HL-60 (cell line): ENCODE measurements around the gene IRGQ.

Experiments used
- DNase-seq, 2 experiments: peaks; one replicate each; pipeline ENCODE4 v3.0.0-alpha.2; 2010 to 2020; ENCODE audit warnings: low read depth in 1 of 2, low spot score in 1 of 2
- H3K27ac ChIP-seq: fragments of 250-450 bp; sonication (Bioruptor Pico); replicated peaks from 2 replicates; pipeline ENCODE4 v1.5.1; 2020; ENCODE audit warnings: mild to moderate bottlenecking, moderate library complexity
- H3K27me3 ChIP-seq: fragments of 250-450 bp; sonication (Bioruptor Pico); 2 replicates; pipeline ENCODE4 v1.5.1; 2021; ENCODE audit warnings: mild to moderate bottlenecking, moderate library complexity; ENCODE audit not compliant: insufficient read depth, poor library complexity, severe bottlenecking
- H3K4me3 ChIP-seq: replicated peaks from 2 replicates; pipeline ENCODE4 v1.5.1; 2011; ENCODE audit warnings: mild to moderate bottlenecking, control low read depth, low read length; ENCODE audit not compliant: insufficient read depth
- GABPA ChIP-seq: IDR thresholded peaks from 2 replicates; pipeline ENCODE4 v1.6.1; 2012; ENCODE audit warnings: low read depth
- POLR2AphosphoS5 ChIP-seq: IDR thresholded peaks from 2 replicates; pipeline ENCODE4 v1.6.1; 2012; ENCODE audit warnings: low read depth
- SPI1 ChIP-seq: IDR thresholded peaks from 2 replicates; pipeline ENCODE4 v1.6.1; 2012; ENCODE audit warnings: low read depth, mild to moderate bottlenecking, borderline replicate concordance
- TF ChIP-seq, protein P1 (sequence below): IDR thresholded peaks from 2 replicates; pipeline ENCODE4 v1.6.1; 2012; ENCODE audit warnings: low read depth; ENCODE audit not compliant: insufficient replicate concordance
- TF ChIP-seq, protein P2 (sequence below): IDR thresholded peaks from one replicate; pipeline ENCODE4 v1.5.1; 2011; ENCODE audit warnings: low read length, control low read depth, inconsistent platforms; ENCODE audit not compliant: insufficient read depth

Gene IRGQ

DNA sequence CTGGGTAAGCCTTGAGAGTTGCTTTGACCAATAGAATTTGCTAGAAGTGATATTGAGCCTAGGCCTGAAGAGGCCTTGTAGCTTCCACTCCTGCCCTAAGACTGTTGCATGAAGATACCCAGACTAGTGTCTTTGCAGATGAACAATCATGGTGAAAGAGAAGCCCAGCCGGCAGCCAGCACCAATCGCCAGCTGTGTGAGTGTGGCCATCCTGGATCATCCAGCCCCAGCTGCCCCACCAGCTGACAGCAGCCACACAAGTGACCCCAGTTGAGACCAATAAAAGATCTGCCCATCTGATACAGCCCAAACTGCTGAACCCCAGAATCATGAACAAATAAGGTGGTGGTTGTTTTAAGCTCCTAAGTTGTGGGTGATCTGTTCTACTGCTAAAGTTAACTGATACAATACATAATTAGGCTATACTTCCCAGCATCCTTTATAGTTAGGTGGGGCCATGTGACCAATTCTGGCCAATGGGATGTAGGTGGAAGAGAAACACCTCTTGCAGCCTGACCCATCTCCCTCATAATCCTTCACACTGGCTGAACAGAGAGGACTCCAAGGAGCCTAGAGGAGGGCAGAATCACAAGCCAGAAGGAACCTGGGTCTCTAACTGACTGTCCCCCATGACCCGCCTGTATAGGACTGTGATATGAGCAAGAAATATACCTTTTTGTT lies 32.9 kb upstream of the IRGQ start:
- no peak for DNase-seq
- peaks cover 5% of the 10 kb centered on the region for H3K27me3 ChIP-seq
- H3K27ac ChIP-seq, result no peak overlapping the region
- no peak overlapping the region for H3K4me3 ChIP-seq
- TF ChIP-seq SPI1, result no peak
- TF ChIP-seq, protein P1, sequence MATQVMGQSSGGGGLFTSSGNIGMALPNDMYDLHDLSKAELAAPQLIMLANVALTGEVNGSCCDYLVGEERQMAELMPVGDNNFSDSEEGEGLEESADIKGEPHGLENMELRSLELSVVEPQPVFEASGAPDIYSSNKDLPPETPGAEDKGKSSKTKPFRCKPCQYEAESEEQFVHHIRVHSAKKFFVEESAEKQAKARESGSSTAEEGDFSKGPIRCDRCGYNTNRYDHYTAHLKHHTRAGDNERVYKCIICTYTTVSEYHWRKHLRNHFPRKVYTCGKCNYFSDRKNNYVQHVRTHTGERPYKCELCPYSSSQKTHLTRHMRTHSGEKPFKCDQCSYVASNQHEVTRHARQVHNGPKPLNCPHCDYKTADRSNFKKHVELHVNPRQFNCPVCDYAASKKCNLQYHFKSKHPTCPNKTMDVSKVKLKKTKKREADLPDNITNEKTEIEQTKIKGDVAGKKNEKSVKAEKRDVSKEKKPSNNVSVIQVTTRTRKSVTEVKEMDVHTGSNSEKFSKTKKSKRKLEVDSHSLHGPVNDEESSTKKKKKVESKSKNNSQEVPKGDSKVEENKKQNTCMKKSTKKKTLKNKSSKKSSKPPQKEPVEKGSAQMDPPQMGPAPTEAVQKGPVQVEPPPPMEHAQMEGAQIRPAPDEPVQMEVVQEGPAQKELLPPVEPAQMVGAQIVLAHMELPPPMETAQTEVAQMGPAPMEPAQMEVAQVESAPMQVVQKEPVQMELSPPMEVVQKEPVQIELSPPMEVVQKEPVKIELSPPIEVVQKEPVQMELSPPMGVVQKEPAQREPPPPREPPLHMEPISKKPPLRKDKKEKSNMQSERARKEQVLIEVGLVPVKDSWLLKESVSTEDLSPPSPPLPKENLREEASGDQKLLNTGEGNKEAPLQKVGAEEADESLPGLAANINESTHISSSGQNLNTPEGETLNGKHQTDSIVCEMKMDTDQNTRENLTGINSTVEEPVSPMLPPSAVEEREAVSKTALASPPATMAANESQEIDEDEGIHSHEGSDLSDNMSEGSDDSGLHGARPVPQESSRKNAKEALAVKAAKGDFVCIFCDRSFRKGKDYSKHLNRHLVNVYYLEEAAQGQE, result no peak
- TF ChIP-seq POLR2AphosphoS5, result no peak
- no peak for TF ChIP-seq GABPA
- TF ChIP-seq, protein P2, sequence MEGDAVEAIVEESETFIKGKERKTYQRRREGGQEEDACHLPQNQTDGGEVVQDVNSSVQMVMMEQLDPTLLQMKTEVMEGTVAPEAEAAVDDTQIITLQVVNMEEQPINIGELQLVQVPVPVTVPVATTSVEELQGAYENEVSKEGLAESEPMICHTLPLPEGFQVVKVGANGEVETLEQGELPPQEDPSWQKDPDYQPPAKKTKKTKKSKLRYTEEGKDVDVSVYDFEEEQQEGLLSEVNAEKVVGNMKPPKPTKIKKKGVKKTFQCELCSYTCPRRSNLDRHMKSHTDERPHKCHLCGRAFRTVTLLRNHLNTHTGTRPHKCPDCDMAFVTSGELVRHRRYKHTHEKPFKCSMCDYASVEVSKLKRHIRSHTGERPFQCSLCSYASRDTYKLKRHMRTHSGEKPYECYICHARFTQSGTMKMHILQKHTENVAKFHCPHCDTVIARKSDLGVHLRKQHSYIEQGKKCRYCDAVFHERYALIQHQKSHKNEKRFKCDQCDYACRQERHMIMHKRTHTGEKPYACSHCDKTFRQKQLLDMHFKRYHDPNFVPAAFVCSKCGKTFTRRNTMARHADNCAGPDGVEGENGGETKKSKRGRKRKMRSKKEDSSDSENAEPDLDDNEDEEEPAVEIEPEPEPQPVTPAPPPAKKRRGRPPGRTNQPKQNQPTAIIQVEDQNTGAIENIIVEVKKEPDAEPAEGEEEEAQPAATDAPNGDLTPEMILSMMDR, result no peak

DNA sequence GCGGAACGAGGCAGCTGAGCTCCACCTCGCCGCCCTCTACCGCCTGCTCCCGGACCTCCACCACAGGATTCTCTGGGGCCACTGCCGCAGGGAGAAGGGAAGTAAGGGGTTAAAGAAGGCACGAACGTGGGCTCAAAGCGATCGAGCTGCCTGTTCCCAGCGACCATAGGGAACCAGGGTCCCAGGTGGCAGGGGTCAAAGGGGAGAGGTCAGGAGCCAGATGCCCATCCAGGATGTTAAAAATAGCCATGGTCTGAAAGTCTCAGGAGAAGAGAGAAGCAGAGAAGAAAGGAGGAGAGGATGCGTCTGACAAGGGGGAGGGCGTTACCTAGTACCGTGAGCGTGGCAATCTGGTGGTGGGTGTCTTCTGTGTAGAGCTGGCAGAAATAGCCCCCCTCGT lies 30.9 kb upstream of the IRGQ start:
- Histone ChIP-seq H3K27ac (no peak overlapping the region), H3K27me3 (peaks cover 2% of the 10 kb centered on the region), H3K4me3 (no peak overlapping the region)
- no peak for TF ChIP-seq GABPA
- no peak for TF ChIP-seq SPI1
- TF ChIP-seq, protein P2, result no peak
- DNase-seq, result no peak

DNA sequence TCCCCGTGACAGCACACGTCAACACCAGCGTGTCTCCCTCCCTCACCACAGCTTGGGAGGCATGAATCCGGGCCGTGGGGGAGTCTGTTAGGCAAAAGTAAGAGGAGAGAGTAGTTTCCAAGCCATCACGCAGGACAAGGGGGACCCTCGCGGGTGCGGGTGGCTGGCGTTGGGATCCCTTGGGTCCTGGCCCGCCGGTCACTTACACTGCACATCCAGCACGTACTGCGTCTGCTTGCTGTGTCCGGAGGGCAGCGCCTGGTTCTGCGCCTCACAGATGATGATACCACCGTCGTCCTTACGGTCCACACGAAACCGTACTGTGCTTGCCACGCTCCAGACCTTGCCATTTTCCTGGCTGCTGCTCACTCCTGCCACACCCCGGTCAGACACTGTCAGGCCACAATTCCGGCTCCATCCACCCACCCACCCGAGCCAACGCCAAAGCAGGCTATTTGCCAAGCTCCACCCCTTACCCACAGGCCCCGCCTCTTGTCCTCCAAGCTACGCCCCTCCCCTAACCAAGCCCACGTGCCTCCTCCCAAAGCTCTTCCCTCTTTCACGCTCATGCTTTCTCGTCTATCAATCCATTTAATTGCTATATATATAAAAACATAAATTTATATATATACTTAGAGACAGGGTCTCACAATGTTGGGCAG lies 30.1 kb upstream of the IRGQ start:
- TF ChIP-seq GABPA, result no peak
- TF ChIP-seq, protein P1, result no peak
- TF ChIP-seq, protein P2, result no peak
- TF ChIP-seq POLR2AphosphoS5, result no peak
- no peak for TF ChIP-seq SPI1
- no peak overlapping the region for H3K27ac ChIP-seq
- H3K27me3 ChIP-seq, result peaks cover 2% of the 10 kb centered on the region
- no peak overlapping the region for H3K4me3 ChIP-seq
- no peak for DNase-seq
